NCI-H1417 treated with DMSO at 0.1 percent for 48 hours (cell line): Measurements from ENCODE around the gene HAGH.
"Not testable (repeated sequence)": the region's sequence is repeated elsewhere in the genome, so short reads cannot be mapped to it uniquely, and the experiment has no call there.

ENCODE experiments used
- DNase-seq: peaks from one replicate; lab custom pipeline; 2025; lab: John Stamatoyannopoulos, UW

HAGH gene

DNA sequence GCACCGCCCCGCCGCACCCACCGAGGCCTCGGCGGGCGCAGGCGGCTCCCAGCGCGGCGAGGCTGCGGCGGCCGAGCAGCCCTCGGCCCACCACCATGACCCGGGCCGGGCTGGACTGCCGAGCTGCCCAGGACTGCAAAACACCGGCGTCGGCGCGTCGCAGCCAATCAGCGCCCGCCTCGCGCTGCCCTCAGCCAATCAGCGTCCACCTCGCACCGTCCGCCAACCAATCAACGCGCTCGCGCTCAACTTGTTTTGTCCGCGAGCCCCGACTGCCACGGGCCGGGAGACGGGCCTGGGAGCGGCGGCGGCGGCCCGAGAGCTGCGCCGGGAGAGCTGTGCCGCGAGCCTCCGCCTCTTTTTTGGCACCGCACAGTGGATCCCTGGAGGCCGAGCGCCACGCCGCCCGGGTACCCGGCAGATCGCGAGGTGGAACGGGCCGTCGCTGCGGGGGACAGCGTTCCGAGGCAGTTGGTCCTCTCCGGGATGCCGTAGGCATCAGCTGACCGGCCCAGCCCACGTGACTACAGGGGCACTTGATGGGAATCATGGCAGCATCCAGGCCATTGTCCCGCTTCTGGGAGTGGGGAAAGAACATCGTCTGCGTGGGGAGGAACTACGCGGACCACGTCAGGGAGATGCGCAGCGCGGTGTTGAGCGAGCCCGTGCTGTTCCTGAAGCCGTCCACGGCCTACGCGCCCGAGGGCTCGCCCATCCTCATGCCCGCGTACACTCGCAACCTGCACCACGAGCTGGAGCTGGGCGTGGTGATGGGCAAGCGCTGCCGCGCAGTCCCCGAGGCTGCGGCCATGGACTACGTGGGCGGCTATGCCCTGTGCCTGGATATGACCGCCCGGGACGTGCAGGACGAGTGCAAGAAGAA lies at the start of gene HAGH, which contains the start of gene FAHD1:
TSS of gene HAGH (minus strand) at position 135 of the 883 bp plus-strand sequence. CDS start at position 97, 38 bp downstream.
TSS of gene FAHD1 (plus strand) at position 516 of the 883 bp plus-strand sequence. CDS start at position 549, 33 bp downstream.
- DNase-seq, result peak; percentile 79

- not testable (repeated sequence) for DNase-seq
Measured at GRCh38 chr16:1876066-1876465, 49.4 kb upstream of the HAGH start.

- no peak for DNase-seq
Measured at GRCh38 chr16:1874854-1875253, 48.2 kb upstream of the HAGH start.

- DNase-seq, result no peak
Measured at GRCh38 chr16:1871974-1872635, 45.5 kb upstream of the HAGH start, which contains the start of gene MEIOB. Gene MEIOB (minus strand): TSS chr16:1872164. CDS start chr16:1868175, 3,989 bp downstream.

DNA sequence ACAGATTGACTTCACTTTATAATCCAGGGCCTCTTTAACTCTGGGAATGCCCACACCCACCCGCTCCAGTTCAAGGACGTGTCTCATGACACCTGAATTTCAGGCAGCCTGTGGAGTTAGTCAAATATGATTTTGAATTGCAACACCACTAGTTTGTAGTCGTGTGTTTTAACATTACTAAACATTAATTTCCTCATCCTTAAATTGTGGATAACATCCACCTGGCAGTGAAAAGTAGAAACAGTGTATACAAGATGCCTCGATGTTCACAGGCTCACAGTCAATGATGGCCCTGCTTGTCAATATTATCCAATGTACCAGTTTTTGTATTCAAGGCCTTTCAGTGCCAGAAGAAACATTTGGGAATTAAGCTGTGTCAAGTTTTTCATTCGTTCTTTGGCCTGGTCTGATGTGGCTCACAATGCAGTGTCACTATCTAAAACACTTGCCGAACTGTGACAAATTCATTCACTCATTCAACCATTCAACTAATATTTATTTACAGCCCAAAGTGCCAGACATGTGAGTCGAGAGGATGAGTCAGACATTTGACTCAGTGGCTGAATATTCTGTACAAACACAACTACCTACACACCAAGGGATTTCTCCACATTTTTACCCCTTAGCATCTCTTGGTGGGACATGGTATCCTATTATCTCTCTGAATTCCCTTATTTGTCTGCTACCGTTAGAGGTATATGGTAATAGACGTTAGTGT lies 43.9 kb upstream of the HAGH start:
- DNase-seq, result no peak

DNA sequence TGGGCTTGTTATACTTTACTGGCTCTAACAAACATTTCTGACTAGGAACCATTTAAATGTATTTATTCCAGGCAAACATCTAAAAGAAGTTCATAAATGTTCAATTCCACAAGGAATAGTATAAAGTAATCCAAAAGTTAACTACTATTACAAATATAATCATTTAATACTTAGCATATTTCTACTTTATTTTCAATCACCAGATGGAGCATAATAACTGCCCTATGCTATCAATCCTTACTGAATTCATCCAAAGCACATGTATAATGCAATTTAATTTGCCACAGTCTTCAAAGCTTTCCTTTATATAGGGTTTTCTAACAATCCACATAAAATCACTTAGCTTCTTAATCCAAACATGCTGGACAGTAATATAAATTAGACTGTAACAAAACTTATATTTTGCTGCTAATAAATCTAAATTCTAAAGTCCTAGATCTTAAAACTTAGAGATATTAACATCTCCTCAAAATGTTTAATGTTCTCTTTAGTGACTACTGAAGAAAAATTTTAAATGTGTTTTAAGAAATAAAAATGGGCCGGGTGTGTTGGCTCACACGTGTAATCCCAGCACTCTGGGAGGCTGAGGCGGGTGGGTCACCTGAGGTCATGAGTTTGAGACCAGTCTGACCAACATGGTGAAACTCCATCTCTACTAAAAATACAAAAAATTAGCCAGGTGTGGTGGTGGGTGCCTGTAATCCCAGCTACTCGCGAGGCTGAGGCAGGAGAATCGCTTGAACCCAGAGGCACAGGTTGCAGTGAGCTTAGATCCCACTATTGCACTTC lies 39.5 kb upstream of the HAGH start:
- DNase-seq, result no peak

DNA sequence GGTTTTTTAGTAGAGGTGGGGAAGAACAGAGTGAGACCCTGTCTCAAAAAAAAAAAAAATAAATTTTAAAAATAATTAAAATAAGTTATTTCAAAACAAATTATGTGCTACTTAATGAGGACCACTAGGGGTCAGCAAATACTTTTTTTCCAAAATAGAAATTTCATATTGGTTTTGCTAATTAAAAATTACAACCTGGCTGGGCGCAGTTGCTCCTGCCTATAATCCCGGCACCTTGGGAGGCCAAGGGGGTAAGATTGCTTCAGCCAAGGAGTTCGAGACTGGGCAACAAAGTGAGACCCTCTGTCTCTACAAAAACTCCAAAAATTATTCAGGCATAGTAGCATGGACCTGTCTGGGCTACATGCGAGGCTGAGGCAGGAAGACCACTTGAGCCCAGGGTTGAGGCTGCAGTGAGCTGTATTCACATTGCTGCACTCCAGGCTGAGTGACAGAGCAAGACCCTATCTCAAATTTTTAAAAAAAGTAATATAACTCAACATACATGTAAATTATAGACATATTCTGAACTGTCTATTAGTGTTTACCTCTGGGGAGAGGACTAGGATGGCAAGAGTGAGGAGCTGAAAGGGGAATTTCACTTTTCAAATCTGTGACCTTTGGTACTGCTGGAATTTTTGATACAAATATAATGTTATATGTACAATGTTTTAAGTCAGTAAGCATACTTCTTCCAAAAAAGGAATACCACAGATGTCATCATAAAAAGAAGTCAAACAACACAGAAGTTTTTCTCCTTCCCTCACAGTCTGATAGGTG lies 37.2 kb upstream of the HAGH start:
- DNase-seq, result no peak

DNA sequence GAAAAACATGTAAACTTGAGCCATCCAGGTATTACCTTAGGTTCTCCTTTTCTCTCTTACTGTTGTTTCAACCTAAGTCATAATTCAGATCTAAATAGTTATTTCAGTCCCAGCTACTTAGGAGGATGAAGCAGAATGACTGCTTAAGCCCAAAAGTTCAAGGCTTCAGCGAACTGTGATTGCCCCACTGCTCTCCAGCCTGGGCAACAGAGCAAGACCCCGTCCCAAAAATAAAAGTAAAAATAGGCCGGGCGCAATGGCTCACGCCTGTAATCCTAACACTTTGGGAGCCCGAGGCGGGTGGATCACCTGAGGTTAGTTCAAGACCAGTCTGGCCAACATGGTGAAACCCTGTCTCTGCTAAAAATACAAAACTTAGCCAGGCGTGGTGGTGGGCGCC lies 35.8 kb upstream of the HAGH start:
- DNase-seq, result no peak

DNA sequence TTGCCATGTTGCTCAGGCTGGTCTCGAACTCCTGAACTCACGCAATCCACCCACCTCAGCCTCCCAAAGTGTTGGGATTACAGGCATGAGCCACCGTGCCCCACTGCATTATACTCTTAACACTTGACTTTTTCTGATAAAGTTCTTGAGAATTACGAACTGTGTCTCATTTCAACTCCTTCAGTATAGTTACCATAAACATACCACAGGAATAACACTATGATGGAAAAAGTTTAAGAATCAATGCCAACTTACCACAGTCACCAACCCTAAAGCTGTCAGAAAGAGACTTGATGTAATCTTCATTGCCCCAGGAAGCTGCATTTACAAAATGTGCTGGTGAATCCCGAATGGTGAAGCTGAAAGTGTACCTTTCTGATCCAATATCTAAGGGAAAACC lies 35.1 kb upstream of the HAGH start:
- no peak for DNase-seq

GRCh38 chr16:1859650-1860049 lies 33.0 kb upstream of the HAGH start:
- DNase-seq, result no peak

- no peak for DNase-seq
Measured at GRCh38 chr16:1858189-1858865, 31.7 kb upstream of the HAGH start.

- DNase-seq, result no peak
Measured at GRCh38 chr16:1857433-1858097, 30.9 kb upstream of the HAGH start.

- no peak for DNase-seq
Measured at GRCh38 chr16:1851793-1852192, 25.2 kb upstream of the HAGH start.

- no peak for DNase-seq
Measured at GRCh38 chr16:1850981-1851380, 24.4 kb upstream of the HAGH start.

- no peak for DNase-seq
Measured at GRCh38 chr16:1846416-1846815, 19.8 kb upstream of the HAGH start.

- DNase-seq, result no peak
Measured at GRCh38 chr16:1845985-1846384, 19.4 kb upstream of the HAGH start.

GRCh38 chr16:1839554-1839953 lies 12.9 kb upstream of the HAGH start:
- no peak for DNase-seq

GRCh38 chr16:1834096-1834495 lies 7.5 kb upstream of the HAGH start:
- no peak for DNase-seq

- no peak for DNase-seq
Measured at GRCh38 chr16:1832838-1833454, 6.3 kb upstream of the HAGH start.
